SIG-M5 treated with dmso at 0.1 percent for 504 hours (cell line): Measurements from ENCODE around the gene PIK3AP1.

Source experiments
- DNase-seq: peaks from one replicate; lab custom pipeline; 2025; ENCODE audit not compliant: unreplicated experiment; lab: John Stamatoyannopoulos, UW

PIK3AP1 gene

GRCh38 chr10:96614515-96614914 lies 105.8 kb downstream of the PIK3AP1 start:
- DNase-seq = no peak

GRCh38 chr10:96613576-96613975 lies 106.7 kb downstream of the PIK3AP1 start:
- no peak for DNase-seq

- DNase-seq = no peak
These were observed 108.1 kb downstream of the PIK3AP1 start for GRCh38 chr10:96612055-96612830.

GRCh38 chr10:96610817-96611216 lies 109.5 kb downstream of the PIK3AP1 start:
- no peak for DNase-seq

GRCh38 chr10:96609510-96609909 lies 110.8 kb downstream of the PIK3AP1 start:
- no peak for DNase-seq

GRCh38 chr10:96608805-96609204 lies 111.5 kb downstream of the PIK3AP1 start:
- no peak for DNase-seq

- no peak for DNase-seq
These were observed 112.1 kb downstream of the PIK3AP1 start for GRCh38 chr10:96608262-96608661.

GRCh38 chr10:96606946-96607345 lies 113.4 kb downstream of the PIK3AP1 start:
- DNase-seq = no peak

GRCh38 chr10:96606216-96606615 lies 114.1 kb downstream of the PIK3AP1 start:
- no peak for DNase-seq

GRCh38 chr10:96600337-96600736 lies 120.0 kb downstream of the PIK3AP1 start:
- no peak for DNase-seq

- DNase-seq = no peak
These were observed 121.5 kb downstream of the PIK3AP1 start for GRCh38 chr10:96598846-96599245.

GRCh38 chr10:96596422-96597407 lies 123.6 kb downstream of the PIK3AP1 start:
- peak; percentile 18 for DNase-seq

GRCh38 chr10:96595741-96596140 lies 124.6 kb downstream of the PIK3AP1 start:
- no peak for DNase-seq

GRCh38 chr10:96591946-96592345 lies 128.4 kb downstream of the PIK3AP1 start:
- DNase-seq = no peak

GRCh38 chr10:96588616-96589419 lies 131.5 kb downstream of the PIK3AP1 start:
- no peak for DNase-seq

- no peak for DNase-seq
These were observed 132.2 kb downstream of the PIK3AP1 start for GRCh38 chr10:96588060-96588554.

GRCh38 chr10:96587264-96588059 lies 132.9 kb downstream of the PIK3AP1 start:
- no peak for DNase-seq

GRCh38 chr10:96586419-96587263 lies 133.7 kb downstream of the PIK3AP1 start, which contains the start of gene TM9SF3:
Gene TM9SF3 (minus strand): TSS chr10:96587012. CDS start chr10:96586835, 177 bp downstream.
- peak; percentile 75 for DNase-seq
